HL-60 (cell line): ENCODE results near the gene IL12RB1.

Experiments
- GABPA ChIP-seq: IDR thresholded peaks from 2 replicates; pipeline ENCODE4 v1.6.1; 2012; ENCODE audit warnings: low read depth
- POLR2AphosphoS5 ChIP-seq: IDR thresholded peaks from 2 replicates; pipeline ENCODE4 v1.6.1; 2012; ENCODE audit warnings: low read depth
- SPI1 ChIP-seq: IDR thresholded peaks from 2 replicates; pipeline ENCODE4 v1.6.1; 2012; ENCODE audit warnings: low read depth, mild to moderate bottlenecking, borderline replicate concordance
- TF ChIP-seq, protein P1 (sequence below): IDR thresholded peaks from 2 replicates; pipeline ENCODE4 v1.6.1; 2012; ENCODE audit warnings: low read depth; ENCODE audit not compliant: insufficient replicate concordance
- TF ChIP-seq, protein P2 (sequence below): IDR thresholded peaks from one replicate; pipeline ENCODE4 v1.5.1; 2011; ENCODE audit warnings: low read length, control low read depth, inconsistent platforms; ENCODE audit not compliant: insufficient read depth

DNA sequence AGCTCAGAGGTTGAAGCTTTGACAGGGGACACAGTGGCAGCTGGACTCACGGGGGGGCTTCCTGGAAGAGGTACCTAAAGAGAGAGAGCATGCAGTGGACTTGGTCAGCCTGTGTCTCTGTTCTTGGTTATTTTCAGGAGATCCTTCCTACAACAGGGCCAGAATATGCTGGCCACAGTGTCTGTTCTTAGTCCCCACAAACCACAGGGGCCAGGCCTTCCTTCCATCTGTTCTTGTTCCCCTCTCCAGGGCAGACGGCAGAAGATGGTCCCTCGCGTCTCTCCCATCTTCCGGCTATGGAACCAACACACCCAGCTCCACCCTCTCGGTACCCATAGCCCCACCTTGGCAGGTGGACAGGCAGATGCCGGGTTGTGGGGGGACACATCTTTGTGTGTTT, 35.7 kb upstream of the IL12RB1 start:
- TF ChIP-seq, protein P1, sequence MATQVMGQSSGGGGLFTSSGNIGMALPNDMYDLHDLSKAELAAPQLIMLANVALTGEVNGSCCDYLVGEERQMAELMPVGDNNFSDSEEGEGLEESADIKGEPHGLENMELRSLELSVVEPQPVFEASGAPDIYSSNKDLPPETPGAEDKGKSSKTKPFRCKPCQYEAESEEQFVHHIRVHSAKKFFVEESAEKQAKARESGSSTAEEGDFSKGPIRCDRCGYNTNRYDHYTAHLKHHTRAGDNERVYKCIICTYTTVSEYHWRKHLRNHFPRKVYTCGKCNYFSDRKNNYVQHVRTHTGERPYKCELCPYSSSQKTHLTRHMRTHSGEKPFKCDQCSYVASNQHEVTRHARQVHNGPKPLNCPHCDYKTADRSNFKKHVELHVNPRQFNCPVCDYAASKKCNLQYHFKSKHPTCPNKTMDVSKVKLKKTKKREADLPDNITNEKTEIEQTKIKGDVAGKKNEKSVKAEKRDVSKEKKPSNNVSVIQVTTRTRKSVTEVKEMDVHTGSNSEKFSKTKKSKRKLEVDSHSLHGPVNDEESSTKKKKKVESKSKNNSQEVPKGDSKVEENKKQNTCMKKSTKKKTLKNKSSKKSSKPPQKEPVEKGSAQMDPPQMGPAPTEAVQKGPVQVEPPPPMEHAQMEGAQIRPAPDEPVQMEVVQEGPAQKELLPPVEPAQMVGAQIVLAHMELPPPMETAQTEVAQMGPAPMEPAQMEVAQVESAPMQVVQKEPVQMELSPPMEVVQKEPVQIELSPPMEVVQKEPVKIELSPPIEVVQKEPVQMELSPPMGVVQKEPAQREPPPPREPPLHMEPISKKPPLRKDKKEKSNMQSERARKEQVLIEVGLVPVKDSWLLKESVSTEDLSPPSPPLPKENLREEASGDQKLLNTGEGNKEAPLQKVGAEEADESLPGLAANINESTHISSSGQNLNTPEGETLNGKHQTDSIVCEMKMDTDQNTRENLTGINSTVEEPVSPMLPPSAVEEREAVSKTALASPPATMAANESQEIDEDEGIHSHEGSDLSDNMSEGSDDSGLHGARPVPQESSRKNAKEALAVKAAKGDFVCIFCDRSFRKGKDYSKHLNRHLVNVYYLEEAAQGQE = no peak
- TF ChIP-seq POLR2AphosphoS5 (no peak), SPI1 (no peak), GABPA (no peak)
- TF ChIP-seq, protein P2, sequence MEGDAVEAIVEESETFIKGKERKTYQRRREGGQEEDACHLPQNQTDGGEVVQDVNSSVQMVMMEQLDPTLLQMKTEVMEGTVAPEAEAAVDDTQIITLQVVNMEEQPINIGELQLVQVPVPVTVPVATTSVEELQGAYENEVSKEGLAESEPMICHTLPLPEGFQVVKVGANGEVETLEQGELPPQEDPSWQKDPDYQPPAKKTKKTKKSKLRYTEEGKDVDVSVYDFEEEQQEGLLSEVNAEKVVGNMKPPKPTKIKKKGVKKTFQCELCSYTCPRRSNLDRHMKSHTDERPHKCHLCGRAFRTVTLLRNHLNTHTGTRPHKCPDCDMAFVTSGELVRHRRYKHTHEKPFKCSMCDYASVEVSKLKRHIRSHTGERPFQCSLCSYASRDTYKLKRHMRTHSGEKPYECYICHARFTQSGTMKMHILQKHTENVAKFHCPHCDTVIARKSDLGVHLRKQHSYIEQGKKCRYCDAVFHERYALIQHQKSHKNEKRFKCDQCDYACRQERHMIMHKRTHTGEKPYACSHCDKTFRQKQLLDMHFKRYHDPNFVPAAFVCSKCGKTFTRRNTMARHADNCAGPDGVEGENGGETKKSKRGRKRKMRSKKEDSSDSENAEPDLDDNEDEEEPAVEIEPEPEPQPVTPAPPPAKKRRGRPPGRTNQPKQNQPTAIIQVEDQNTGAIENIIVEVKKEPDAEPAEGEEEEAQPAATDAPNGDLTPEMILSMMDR = no peak
